ENCODE measurements around the gene HIF1AN.

The HIF1AN gene

GRCh38 chr10:100535715-100536353, at the start of gene HIF1AN:
TSS of gene HIF1AN (plus strand) at chr10:100535943. CDS start at chr10:100535959, 16 bp downstream.
- H3K9ac ChIP-seq (ENCODE audit: low read depth, low read length), result no peak within 1 kb of the TSS; the same call in 1 of the 2 replicates

GRCh38 chr10:100487529-100487928, 48.2 kb upstream of the HIF1AN start:
- Histone ChIP-seq H3K27me3 (ENCODE audit: control insufficient read depth, insufficient read depth, low read length) (peaks cover 88% of the 10 kb centered on the region), H3K36me3 (ENCODE audit: control insufficient read depth, insufficient read depth, low read length) (peaks cover 5% of the 10 kb centered on the region; the same call in 1 of the 2 replicates), H3K27ac (ENCODE audit: low read depth, low read length) (no peak overlapping the region)

More at GRCh38 chr10:100535715-100536353, at the start of gene HIF1AN:
- peaks cover 5% of the 10 kb centered on the region; the same call in 1 of the 2 replicates for H3K4me1 ChIP-seq (ENCODE audit: control insufficient read depth, insufficient read depth, low read length)
- H3K9me3 ChIP-seq (ENCODE audit: control insufficient read depth, insufficient read depth, low read length), result no peaks in the 10 kb centered on the region
- H3K36me3 ChIP-seq (ENCODE audit: control insufficient read depth, insufficient read depth, low read length), result peaks cover 36% of the 10 kb centered on the region
- no peak within 1 kb of the TSS for H3K27ac ChIP-seq (ENCODE audit: low read depth, low read length)
- peak within 1 kb of the TSS; percentile 80 for H3K4me3 ChIP-seq (ENCODE audit: low read depth, low read length)
- no peaks in the 10 kb centered on the region for H3K27me3 ChIP-seq (ENCODE audit: control insufficient read depth, insufficient read depth, low read length)

GRCh38 chr10:100489396-100489795, 46.3 kb upstream of the HIF1AN start:
- Histone ChIP-seq H3K36me3 (ENCODE audit: control insufficient read depth, insufficient read depth, low read length) (peaks cover 5% of the 10 kb centered on the region; the same call in 1 of the 2 replicates), H3K9ac (ENCODE audit: low read depth, low read length) (no peak overlapping the region), H3K9me3 (ENCODE audit: control insufficient read depth, insufficient read depth, low read length) (no peaks in the 10 kb centered on the region), H3K4me3 (ENCODE audit: low read depth, low read length) (no peak overlapping the region), H3K27ac (ENCODE audit: low read depth, low read length) (no peak overlapping the region), H3K27me3 (ENCODE audit: control insufficient read depth, insufficient read depth, low read length) (peaks cover 69% of the 10 kb centered on the region), H3K4me1 (ENCODE audit: control insufficient read depth, insufficient read depth, low read length) (peaks cover 24% of the 10 kb centered on the region)

More at GRCh38 chr10:100487529-100487928, 48.2 kb upstream of the HIF1AN start:
- Histone ChIP-seq H3K4me3 (ENCODE audit: low read depth, low read length) (no peak overlapping the region), H3K9ac (ENCODE audit: low read depth, low read length) (no peak overlapping the region), H3K9me3 (ENCODE audit: control insufficient read depth, insufficient read depth, low read length) (no peaks in the 10 kb centered on the region), H3K4me1 (ENCODE audit: control insufficient read depth, insufficient read depth, low read length) (peaks cover 35% of the 10 kb centered on the region)

- Histone ChIP-seq H3K9ac (ENCODE audit: low read depth, low read length) (no peak overlapping the region), H3K27ac (ENCODE audit: low read depth, low read length) (no peak overlapping the region), H3K9me3 (ENCODE audit: control insufficient read depth, insufficient read depth, low read length) (no peaks in the 10 kb centered on the region), H3K27me3 (ENCODE audit: control insufficient read depth, insufficient read depth, low read length) (peaks cover 64% of the 10 kb centered on the region), H3K36me3 (ENCODE audit: control insufficient read depth, insufficient read depth, low read length) (peaks cover 5% of the 10 kb centered on the region; the same call in 1 of the 2 replicates), H3K4me1 (ENCODE audit: control insufficient read depth, insufficient read depth, low read length) (peaks cover 13% of the 10 kb centered on the region), H3K4me3 (ENCODE audit: low read depth, low read length) (no peak overlapping the region)
Measured at GRCh38 chr10:100490531-100490930, 45.2 kb upstream of the HIF1AN start.

GRCh38 chr10:100496567-100496966, 39.2 kb upstream of the HIF1AN start:
- no peaks in the 10 kb centered on the region; the same call in 1 of the 2 replicates for H3K36me3 ChIP-seq (ENCODE audit: control insufficient read depth, insufficient read depth, low read length)
- H3K27me3 ChIP-seq (ENCODE audit: control insufficient read depth, insufficient read depth, low read length), result peaks cover 16% of the 10 kb centered on the region
- H3K27ac ChIP-seq (ENCODE audit: low read depth, low read length), result no peak overlapping the region
- H3K4me3 ChIP-seq (ENCODE audit: low read depth, low read length), result no peak overlapping the region
- no peaks in the 10 kb centered on the region for H3K9me3 ChIP-seq (ENCODE audit: control insufficient read depth, insufficient read depth, low read length)
- H3K9ac ChIP-seq (ENCODE audit: low read depth, low read length), result no peak overlapping the region
- H3K4me1 ChIP-seq (ENCODE audit: control insufficient read depth, insufficient read depth, low read length), result no peaks in the 10 kb centered on the region

GRCh38 chr10:100498059-100498458, 37.7 kb upstream of the HIF1AN start:
- H3K4me1 ChIP-seq (ENCODE audit: control insufficient read depth, insufficient read depth, low read length), result no peaks in the 10 kb centered on the region
- H3K36me3 ChIP-seq (ENCODE audit: control insufficient read depth, insufficient read depth, low read length), result no peaks in the 10 kb centered on the region; the same call in 1 of the 2 replicates
- H3K27ac ChIP-seq (ENCODE audit: low read depth, low read length), result no peak overlapping the region
- H3K27me3 ChIP-seq (ENCODE audit: control insufficient read depth, insufficient read depth, low read length), result peaks cover 10% of the 10 kb centered on the region; the same call in 1 of the 2 replicates
- H3K9ac ChIP-seq (ENCODE audit: low read depth, low read length), result no peak overlapping the region
- no peaks in the 10 kb centered on the region for H3K9me3 ChIP-seq (ENCODE audit: control insufficient read depth, insufficient read depth, low read length)
- H3K4me3 ChIP-seq (ENCODE audit: low read depth, low read length), result no peak overlapping the region

GRCh38 chr10:100501423-100501822, 34.3 kb upstream of the HIF1AN start:
- no peaks in the 10 kb centered on the region; the same call in 1 of the 2 replicates for H3K36me3 ChIP-seq (ENCODE audit: control insufficient read depth, insufficient read depth, low read length)
- H3K9ac ChIP-seq (ENCODE audit: low read depth, low read length), result no peak overlapping the region
- H3K27ac ChIP-seq (ENCODE audit: low read depth, low read length), result no peak overlapping the region
- no peaks in the 10 kb centered on the region for H3K4me1 ChIP-seq (ENCODE audit: control insufficient read depth, insufficient read depth, low read length)
- H3K27me3 ChIP-seq (ENCODE audit: control insufficient read depth, insufficient read depth, low read length), result no peaks in the 10 kb centered on the region; the same call in none of the 2 replicates
- no peak overlapping the region for H3K4me3 ChIP-seq (ENCODE audit: low read depth, low read length)
- H3K9me3 ChIP-seq (ENCODE audit: control insufficient read depth, insufficient read depth, low read length), result no peaks in the 10 kb centered on the region

- Histone ChIP-seq H3K36me3 (ENCODE audit: control insufficient read depth, insufficient read depth, low read length) (no peaks in the 10 kb centered on the region), H3K27ac (ENCODE audit: low read depth, low read length) (no peak overlapping the region), H3K9ac (ENCODE audit: low read depth, low read length) (no peak overlapping the region), H3K4me3 (ENCODE audit: low read depth, low read length) (no peak overlapping the region), H3K9me3 (ENCODE audit: control insufficient read depth, insufficient read depth, low read length) (no peaks in the 10 kb centered on the region), H3K27me3 (ENCODE audit: control insufficient read depth, insufficient read depth, low read length) (no peaks in the 10 kb centered on the region; the same call in none of the 2 replicates), H3K4me1 (ENCODE audit: control insufficient read depth, insufficient read depth, low read length) (no peaks in the 10 kb centered on the region)
Measured at GRCh38 chr10:100502926-100503494, 32.7 kb upstream of the HIF1AN start.

GRCh38 chr10:100504096-100504495, 31.6 kb upstream of the HIF1AN start:
- H3K36me3 ChIP-seq (ENCODE audit: control insufficient read depth, insufficient read depth, low read length), result no peaks in the 10 kb centered on the region
- no peak overlapping the region for H3K27ac ChIP-seq (ENCODE audit: low read depth, low read length)
- H3K4me1 ChIP-seq (ENCODE audit: control insufficient read depth, insufficient read depth, low read length), result no peaks in the 10 kb centered on the region
- H3K4me3 ChIP-seq (ENCODE audit: low read depth, low read length), result no peak overlapping the region
- no peaks in the 10 kb centered on the region for H3K9me3 ChIP-seq (ENCODE audit: control insufficient read depth, insufficient read depth, low read length)
- no peak overlapping the region for H3K9ac ChIP-seq (ENCODE audit: low read depth, low read length)
- no peaks in the 10 kb centered on the region; the same call in none of the 2 replicates for H3K27me3 ChIP-seq (ENCODE audit: control insufficient read depth, insufficient read depth, low read length)

- Histone ChIP-seq H3K27ac (ENCODE audit: low read depth, low read length) (no peak overlapping the region), H3K36me3 (ENCODE audit: control insufficient read depth, insufficient read depth, low read length) (no peaks in the 10 kb centered on the region)
Measured at GRCh38 chr10:100505164-100505563, 30.6 kb upstream of the HIF1AN start.

More at GRCh38 chr10:100505164-100505563, 30.6 kb upstream of the HIF1AN start:
- no peaks in the 10 kb centered on the region; the same call in none of the 2 replicates for H3K27me3 ChIP-seq (ENCODE audit: control insufficient read depth, insufficient read depth, low read length)
- no peak overlapping the region for H3K9ac ChIP-seq (ENCODE audit: low read depth, low read length)
- no peaks in the 10 kb centered on the region for H3K9me3 ChIP-seq (ENCODE audit: control insufficient read depth, insufficient read depth, low read length)
- no peak overlapping the region for H3K4me3 ChIP-seq (ENCODE audit: low read depth, low read length)
- no peaks in the 10 kb centered on the region for H3K4me1 ChIP-seq (ENCODE audit: control insufficient read depth, insufficient read depth, low read length)

All from HUES48 (cell line).